Measurements from ENCODE around the gene MGAT4A. TPM values are rescaled to one million over a fixed set of nuclear protein-coding genes. Genes with fewer than 3 reads are reported as not detected.

The MGAT4A gene
- total and polyA plus RNA-seq, 9 of the 15 experiments (the other 6 are each of a cell fraction or from before 2014, with no cell fraction given): 0.03 to 0.53 (median 0.18) TPM; not detected in 2

DNA sequence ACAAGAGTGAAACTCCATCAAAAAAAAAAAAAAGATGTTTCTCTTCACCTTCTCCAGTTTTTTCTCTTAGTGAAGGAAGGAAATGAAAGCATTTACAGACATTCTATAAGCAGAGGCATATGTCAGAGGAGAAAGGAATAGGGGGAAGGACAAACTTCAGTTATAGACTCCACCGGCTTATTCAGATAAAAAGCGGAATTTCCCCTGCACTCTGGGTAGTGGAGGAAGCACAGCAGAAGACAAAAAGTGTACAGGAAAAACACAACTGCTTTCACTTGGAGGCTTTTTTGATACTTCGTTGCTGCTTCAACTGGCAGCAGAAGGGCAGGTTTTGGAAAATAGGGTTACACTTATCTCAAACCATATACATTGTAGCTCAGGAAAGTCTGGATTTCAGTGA, 3.2 kb upstream of the MGAT4A start:
- ATAC-seq: no peak
- Histone ChIP-seq H3K79me2 (ENCODE audit: control insufficient read depth, insufficient read depth, low read length) (no peaks in the 10 kb centered on the region), H3K4me3 (no peak overlapping the region), H3K4me1 (replicated peaks in 1 of 2; ENCODE audit: control insufficient read depth in 2 of 2, insufficient read depth in 2 of 2, low read length in 2 of 2) (peaks cover 0 to 14% of the 10 kb centered on the region in 2 experiments; a peak in 3 of 5 replicates), H3K36me3 (ENCODE audit: control insufficient read depth, insufficient read depth, low read length) (no peaks in the 10 kb centered on the region), H4K20me1 (replicated peaks; ENCODE audit: control insufficient read depth, insufficient read depth, low read length) (no peaks in the 10 kb centered on the region), H3K9me3 (replicated peaks; ENCODE audit: control insufficient read depth, insufficient read depth, low read depth, low read length) (no peaks in the 10 kb centered on the region), H2AFZ (ENCODE audit: low read depth, low read length) (no peak overlapping the region), H3K27me3 (ENCODE audit: control insufficient read depth in 2 of 2, insufficient read depth in 2 of 2, low read length in 2 of 2) (peaks cover 10 to 11% of the 10 kb centered on the region in 2 experiments; a peak in 4 of 5 replicates), H3K9me1 (ENCODE audit: control insufficient read depth, insufficient read depth, low read length) (no peaks in the 10 kb centered on the region), H3K27ac (ENCODE audit: extremely low read depth, low read depth, low read length) (no peak overlapping the region), H3K4me2 (ENCODE audit: insufficient read depth, low read length) (no peak overlapping the region), H3K9ac (ENCODE audit: insufficient read depth in 1 of 2, low read depth in 2 of 2, low read length in 2 of 2) (no peak overlapping the region)
- ChIA-PET POLR2A (interaction anchor here (1.8 kb wide), 1 partner anchor 20 kb away, joined by 4 read pairs; no protein-coding TSS in a partner anchor), CTCF (ENCODE audit: low intra/inter-chr PET ratio) (no interaction called here)
- TF ChIP-seq POU5F1 (IDR thresholded peaks at IDR 0.05; ENCODE audit: borderline replicate concordance, low read depth, low read length, partially characterized antibody) (no peak), ZNF24 (IDR thresholded peaks at IDR 0.05) (no peak), JUND (IDR thresholded peaks at IDR 0.05; ENCODE audit: borderline replicate concordance, low read depth, low read length) (no peak), JUND (tag; IDR thresholded peaks at IDR 0.05; ENCODE audit: borderline replicate concordance, low read depth, low read length) (no peak), KLF1 (tag; IDR thresholded peaks at IDR 0.05) (no peak), PHB (CRISPR knock-in tag; IDR thresholded peaks at IDR 0.05) (no peak), TBP (optimal IDR thresholded peaks at IDR 0.05; ENCODE audit: low read depth, low read length) (no peak), ARHGAP35 (IDR thresholded peaks at IDR 0.05; ENCODE audit: partially characterized antibody) (no peak), ZNF699 (CRISPR knock-in tag; IDR thresholded peaks at IDR 0.05; ENCODE audit: insufficient replicate concordance) (no peak), CREM (IDR thresholded peaks at IDR 0.05; ENCODE audit: low read depth) (no peak), NFRKB (IDR thresholded peaks at IDR 0.05; ENCODE audit: low read depth) (no peak), POLR2AphosphoS5 (IDR thresholded peaks at IDR 0.05; ENCODE audit: control insufficient read depth, insufficient read depth, low read depth, low read length) (no peak), PTRF (tag; IDR thresholded peaks at IDR 0.05) (no peak), GABPB2 (CRISPR knock-in tag; conservative IDR thresholded peaks at IDR 0.05) (no peak)
- TF ChIP-seq, protein P1, sequence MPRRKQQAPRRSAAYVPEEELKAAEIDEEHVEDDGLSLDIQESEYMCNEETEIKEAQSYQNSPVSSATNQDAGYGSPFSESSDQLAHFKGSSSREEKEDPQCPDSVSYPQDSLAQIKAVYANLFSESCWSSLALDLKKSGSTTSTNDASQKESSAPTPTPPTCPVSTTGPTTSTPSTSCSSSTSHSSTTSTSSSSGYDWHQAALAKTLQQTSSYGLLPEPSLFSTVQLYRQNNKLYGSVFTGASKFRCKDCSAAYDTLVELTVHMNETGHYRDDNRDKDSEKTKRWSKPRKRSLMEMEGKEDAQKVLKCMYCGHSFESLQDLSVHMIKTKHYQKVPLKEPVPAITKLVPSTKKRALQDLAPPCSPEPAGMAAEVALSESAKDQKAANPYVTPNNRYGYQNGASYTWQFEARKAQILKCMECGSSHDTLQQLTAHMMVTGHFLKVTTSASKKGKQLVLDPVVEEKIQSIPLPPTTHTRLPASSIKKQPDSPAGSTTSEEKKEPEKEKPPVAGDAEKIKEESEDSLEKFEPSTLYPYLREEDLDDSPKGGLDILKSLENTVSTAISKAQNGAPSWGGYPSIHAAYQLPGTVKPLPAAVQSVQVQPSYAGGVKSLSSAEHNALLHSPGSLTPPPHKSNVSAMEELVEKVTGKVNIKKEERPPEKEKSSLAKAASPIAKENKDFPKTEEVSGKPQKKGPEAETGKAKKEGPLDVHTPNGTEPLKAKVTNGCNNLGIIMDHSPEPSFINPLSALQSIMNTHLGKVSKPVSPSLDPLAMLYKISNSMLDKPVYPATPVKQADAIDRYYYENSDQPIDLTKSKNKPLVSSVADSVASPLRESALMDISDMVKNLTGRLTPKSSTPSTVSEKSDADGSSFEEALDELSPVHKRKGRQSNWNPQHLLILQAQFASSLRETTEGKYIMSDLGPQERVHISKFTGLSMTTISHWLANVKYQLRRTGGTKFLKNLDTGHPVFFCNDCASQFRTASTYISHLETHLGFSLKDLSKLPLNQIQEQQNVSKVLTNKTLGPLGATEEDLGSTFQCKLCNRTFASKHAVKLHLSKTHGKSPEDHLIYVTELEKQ (CRISPR knock-in tag; IDR thresholded peaks at IDR 0.05): no peak
- no peak for DNase-seq (ENCODE audit: extremely low read depth in 1 of 4, low spot score in 3 of 4)
- no TSS peak for BruUV-seq (replicated peaks)
- intact Hi-C loops (cut with micrococcal nuclease) (no loop called here), in situ Hi-C loops (cut with MboI) (no loop called here)
- 7% methylated on average over 3 of the region's 3 CpGs for WGBS (ENCODE audit: insufficient coverage, low coverage, missing lambda C conversion rate)
- no peak for FAIRE-seq

All from K562 (cell line).